HepG2 (cell line): ENCODE measurements around the gene HSCB. TPM values are rescaled to one million over a fixed set of nuclear protein-coding genes. Genes with fewer than 3 reads are reported as not detected.

Experiments used
- ARNT2 ChIP-seq: sonication (generic); formaldehyde crosslinking; IDR thresholded peaks from 2 replicates; pipeline ENCODE4 v1.8.0; 2022; ENCODE audit warnings: mild to moderate bottlenecking, low read depth, missing genetic modification reagents, moderate library complexity
- ATF7 ChIP-seq, 2 experiments: fragments of 450-650 bp in 1 of 2; sonication (generic) in 1 of 2; formaldehyde crosslinking in 1 of 2; IDR thresholded peaks; 2 replicates each; pipeline versions ENCODE4 v1.4.0 to v1.6.1; 2016 to 2020; ENCODE audit warnings: antibody characterized with exemption in 1 of 2, mild to moderate bottlenecking in 1 of 2, missing genetic modification reagents in 1 of 2
- CC2D1A ChIP-seq: sonication (generic); formaldehyde crosslinking; IDR thresholded peaks from 2 replicates; pipeline ENCODE4 v1.8.1; 2023; ENCODE audit warnings: mild to moderate bottlenecking, missing genetic modification reagents
- CCAR2 ChIP-seq: fragments of 200-400 bp; formaldehyde crosslinking; optimal IDR thresholded peaks from 2 replicates; pipeline ENCODE3; 2018; ENCODE audit warnings: low read depth, mild to moderate bottlenecking, low read length, moderate library complexity
- GZF1 ChIP-seq: sonication (generic); formaldehyde crosslinking; IDR thresholded peaks from 2 replicates; pipeline ENCODE4 v1.5.1; 2020; ENCODE audit warnings: mild to moderate bottlenecking, missing genetic modification reagents
- KDM2A ChIP-seq: sonication (generic); formaldehyde crosslinking; IDR thresholded peaks from 2 replicates; pipeline ENCODE4 v1.4.0; 2020; ENCODE audit warnings: low read depth, missing genetic modification reagents, borderline replicate concordance
- MIER2 ChIP-seq: IDR thresholded peaks from 2 replicates; pipeline ENCODE4 v1.6.1; 2016; ENCODE audit warnings: missing biosample characterization, missing genetic modification reagents
- NR3C1 ChIP-seq: sonication (generic); formaldehyde crosslinking; IDR thresholded peaks from 2 replicates; pipeline ENCODE4 v1.4.0; 2020; ENCODE audit warnings: missing genetic modification reagents
- PHF21A ChIP-seq: sonication (generic); formaldehyde crosslinking; IDR thresholded peaks from 2 replicates; pipeline ENCODE4 v1.5.0; 2020; ENCODE audit warnings: mild to moderate bottlenecking, missing genetic modification reagents
- PHF5A ChIP-seq: IDR thresholded peaks from one replicate; pipeline ENCODE4 v1.6.1; 2018; ENCODE audit warnings: low read depth, missing genetic modification reagents; ENCODE audit not compliant: unreplicated experiment
- POLR2G ChIP-seq: fragments of 200-400 bp; formaldehyde crosslinking; IDR thresholded peaks from 2 replicates; pipeline ENCODE4 v1.6.1; 2018; ENCODE audit warnings: mild to moderate bottlenecking, low read depth, low read length, moderate library complexity
- RORA ChIP-seq: sonication (generic); formaldehyde crosslinking; IDR thresholded peaks from 2 replicates; pipeline ENCODE4 v1.5.0; 2020; ENCODE audit warnings: mild to moderate bottlenecking, missing genetic modification reagents, moderate library complexity
- SATB2 ChIP-seq: sonication (generic); formaldehyde crosslinking; IDR thresholded peaks from 2 replicates; pipeline ENCODE4 v1.5.0; 2020; ENCODE audit warnings: missing genetic modification reagents
- SIX4 ChIP-seq: sonication (generic); formaldehyde crosslinking; IDR thresholded peaks from 2 replicates; pipeline ENCODE4 v1.4.0; 2020; ENCODE audit warnings: missing genetic modification reagents
- SP2 ChIP-seq: sonication (generic); formaldehyde crosslinking; IDR thresholded peaks from 2 replicates; pipeline ENCODE4 v1.5.1; 2020; ENCODE audit warnings: mild to moderate bottlenecking, missing genetic modification reagents
- ZMYM3 ChIP-seq: sonication (generic); formaldehyde crosslinking; IDR thresholded peaks from 2 replicates; pipeline ENCODE4 v1.5.1; 2020; ENCODE audit warnings: mild to moderate bottlenecking, missing genetic modification reagents
- ZNF10 ChIP-seq: sonication (generic); formaldehyde crosslinking; IDR thresholded peaks from 2 replicates; pipeline ENCODE4 v1.4.0; 2020; ENCODE audit warnings: mild to moderate bottlenecking, low read depth, missing genetic modification reagents, borderline replicate concordance
- ZNF607 ChIP-seq: sonication (generic); formaldehyde crosslinking; IDR thresholded peaks from 2 replicates; pipeline ENCODE4 v1.5.1; 2020; ENCODE audit warnings: missing genetic modification reagents, mild to moderate bottlenecking, borderline replicate concordance
- ZNF616 ChIP-seq: sonication (generic); formaldehyde crosslinking; IDR thresholded peaks from 2 replicates; pipeline ENCODE4 v1.5.0; 2020; ENCODE audit warnings: low read depth, mild to moderate bottlenecking, missing genetic modification reagents
- ZNF713 ChIP-seq: sonication (generic); formaldehyde crosslinking; IDR thresholded peaks from 2 replicates; pipeline ENCODE4 v1.4.0; 2020; ENCODE audit warnings: mild to moderate bottlenecking, missing genetic modification reagents
- ZSCAN21 ChIP-seq: sonication (generic); formaldehyde crosslinking; IDR thresholded peaks from 2 replicates; pipeline ENCODE4 v1.8.0; 2022; ENCODE audit warnings: mild to moderate bottlenecking, missing genetic modification reagents, moderate library complexity, borderline replicate concordance
- polyA plus RNA-seq, 8 experiments: library from polyadenylated mRNA; depleted of rRNA in 3 of 8; stranded (reverse) in 7 of 8; unstranded in 1 of 8; fragments of >200 nt; fragmentation: Illumina TruSeq in 4 of 8; extraction: Trizol in 4 of 8; gene quantifications; 2 replicates each; pipeline versions ENCODE4 v1.2.1 to v1.2.3, GENCODE V29; 2011 to 2016; ENCODE audit warnings: low read depth in 4 of 8, missing spikeins in 1 of 8, mixed read lengths in 1 of 8; ENCODE audit not compliant: insufficient read depth in 1 of 8
- total RNA-seq, 5 experiments: library from RNA; depleted of rRNA; stranded (reverse); fragments of >200 nt; fragmentation: Illumina TruSeq; extraction: Trizol; gene quantifications; 2 replicates each; pipeline ENCODE4 v1.2.3, GENCODE V29; 2016; ENCODE audit warnings: low read depth in 1 of 5
- TF ChIP-seq, protein P1 (sequence below): sonication (generic); formaldehyde crosslinking; IDR thresholded peaks from one replicate; pipeline ENCODE4 v1.5.1; 2020; ENCODE audit warnings: mild to moderate bottlenecking, missing genetic modification reagents; ENCODE audit errors: not compliant biosample characterization

The HSCB gene
- total and polyA plus RNA-seq, 2 of the 13 experiments (the other 11 are each of a cell fraction or from before 2014, with no cell fraction given) = 15.4 to 20.9 TPM

- TF ChIP-seq, protein P1, sequence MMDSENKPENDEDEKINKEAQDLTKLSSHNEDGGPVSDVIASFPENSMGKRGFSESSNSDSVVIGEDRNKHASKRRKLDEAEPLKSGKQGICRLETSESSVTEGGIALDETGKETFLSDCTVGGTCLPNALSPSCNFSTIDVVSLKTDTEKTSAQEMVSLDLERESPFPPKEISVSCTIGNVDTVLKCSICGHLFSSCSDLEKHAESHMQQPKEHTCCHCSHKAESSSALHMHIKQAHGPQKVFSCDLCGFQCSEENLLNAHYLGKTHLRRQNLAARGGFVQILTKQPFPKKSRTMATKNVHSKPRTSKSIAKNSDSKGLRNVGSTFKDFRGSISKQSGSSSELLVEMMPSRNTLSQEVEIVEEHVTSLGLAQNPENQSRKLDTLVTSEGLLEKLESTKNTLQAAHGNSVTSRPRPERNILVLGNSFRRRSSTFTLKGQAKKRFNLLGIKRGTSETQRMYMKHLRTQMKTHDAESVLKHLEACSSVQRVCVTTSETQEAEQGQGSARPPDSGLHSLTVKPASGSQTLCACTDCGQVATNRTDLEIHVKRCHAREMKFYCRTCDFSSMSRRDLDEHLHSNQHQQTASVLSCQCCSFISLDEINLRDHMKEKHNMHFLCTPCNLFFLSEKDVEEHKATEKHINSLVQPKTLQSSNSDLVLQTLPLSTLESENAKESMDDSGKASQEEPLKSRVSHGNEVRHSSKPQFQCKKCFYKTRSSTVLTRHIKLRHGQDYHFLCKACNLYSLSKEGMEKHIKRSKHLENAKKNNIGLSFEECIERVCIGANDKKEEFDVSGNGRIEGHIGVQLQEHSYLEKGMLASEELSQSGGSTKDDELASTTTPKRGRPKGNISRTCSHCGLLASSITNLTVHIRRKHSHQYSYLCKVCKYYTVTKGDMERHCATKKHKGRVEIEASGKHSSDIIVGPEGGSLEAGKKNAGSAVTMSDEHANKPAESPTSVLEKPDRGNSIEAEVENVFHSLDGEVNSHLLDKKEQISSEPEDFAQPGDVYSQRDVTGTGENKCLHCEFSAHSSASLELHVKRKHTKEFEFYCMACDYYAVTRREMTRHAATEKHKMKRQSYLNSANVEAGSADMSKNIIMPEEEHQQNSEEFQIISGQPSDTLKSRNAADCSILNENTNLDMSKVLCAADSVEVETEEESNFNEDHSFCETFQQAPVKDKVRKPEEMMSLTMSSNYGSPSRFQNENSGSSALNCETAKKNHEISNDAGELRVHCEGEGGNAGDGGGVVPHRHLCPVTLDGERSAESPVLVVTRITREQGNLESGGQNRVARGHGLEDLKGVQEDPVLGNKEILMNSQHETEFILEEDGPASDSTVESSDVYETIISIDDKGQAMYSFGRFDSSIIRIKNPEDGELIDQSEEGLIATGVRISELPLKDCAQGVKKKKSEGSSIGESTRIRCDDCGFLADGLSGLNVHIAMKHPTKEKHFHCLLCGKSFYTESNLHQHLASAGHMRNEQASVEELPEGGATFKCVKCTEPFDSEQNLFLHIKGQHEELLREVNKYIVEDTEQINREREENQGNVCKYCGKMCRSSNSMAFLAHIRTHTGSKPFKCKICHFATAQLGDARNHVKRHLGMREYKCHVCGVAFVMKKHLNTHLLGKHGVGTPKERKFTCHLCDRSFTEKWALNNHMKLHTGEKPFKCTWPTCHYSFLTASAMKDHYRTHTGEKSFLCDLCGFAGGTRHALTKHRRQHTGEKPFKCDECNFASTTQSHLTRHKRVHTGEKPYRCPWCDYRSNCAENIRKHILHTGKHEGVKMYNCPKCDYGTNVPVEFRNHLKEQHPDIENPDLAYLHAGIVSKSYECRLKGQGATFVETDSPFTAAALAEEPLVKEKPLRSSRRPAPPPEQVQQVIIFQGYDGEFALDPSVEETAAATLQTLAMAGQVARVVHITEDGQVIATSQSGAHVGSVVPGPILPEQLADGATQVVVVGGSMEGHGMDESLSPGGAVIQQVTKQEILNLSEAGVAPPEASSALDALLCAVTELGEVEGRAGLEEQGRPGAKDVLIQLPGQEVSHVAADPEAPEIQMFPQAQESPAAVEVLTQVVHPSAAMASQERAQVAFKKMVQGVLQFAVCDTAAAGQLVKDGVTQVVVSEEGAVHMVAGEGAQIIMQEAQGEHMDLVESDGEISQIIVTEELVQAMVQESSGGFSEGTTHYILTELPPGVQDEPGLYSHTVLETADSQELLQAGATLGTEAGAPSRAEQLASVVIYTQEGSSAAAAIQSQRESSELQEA (CRISPR knock-in tag) = no peak
- TF ChIP-seq RORA (CRISPR knock-in tag) = no peak
- no peak for TF ChIP-seq SP2 (CRISPR knock-in tag)
- TF ChIP-seq PHF21A (CRISPR knock-in tag) = peak; percentile 26
- peak; percentile 67 for TF ChIP-seq PHF5A (CRISPR knock-in tag)
- peak; percentile 53 for TF ChIP-seq ZMYM3 (CRISPR knock-in tag)
- TF ChIP-seq MIER2 = peak; percentile 37; the same call in 1 of the 2 replicates
- TF ChIP-seq CC2D1A (CRISPR knock-in tag) = no peak
- TF ChIP-seq ZNF616 = no peak
- peak; percentile 47; the same call in 1 of the 2 replicates for TF ChIP-seq SIX4 (CRISPR knock-in tag)
- TF ChIP-seq NR3C1 (CRISPR knock-in tag) = no peak
- TF ChIP-seq ZNF607 (CRISPR knock-in tag) = no peak
- TF ChIP-seq SATB2 = no peak
- TF ChIP-seq CCAR2 = no peak
- peak; percentile 79 for TF ChIP-seq POLR2G
- TF ChIP-seq GZF1 (CRISPR knock-in tag) = no peak
- TF ChIP-seq ZNF713 (CRISPR knock-in tag) = no peak
- TF ChIP-seq ATF7 (IDR thresholded peaks at IDR 0.05) = no peak
- no peak for TF ChIP-seq ATF7 (CRISPR knock-in tag; IDR thresholded peaks at IDR 0.05)
- TF ChIP-seq ARNT2 = peak; percentile 68; the same call in 1 of the 2 replicates
- TF ChIP-seq ZNF10 (CRISPR knock-in tag) = no peak
- TF ChIP-seq ZSCAN21 (CRISPR knock-in tag) = no peak; the same call in 1 of the 2 replicates
- peak; percentile 77 for TF ChIP-seq KDM2A (CRISPR knock-in tag)
Observed at GRCh38 chr22:28772633-28773460, 31.0 kb downstream of the HSCB start, which contains the start of gene CCDC117 (continued).
